Sigmoid colon (tissue), 4 donors: ENCODE data around the gene PKP1.

Source experiments
- CTCF ChIP-seq, 4 experiments: fragments of 450-650 bp in 3 of 4; fragments of 200-600 bp in 1 of 4; IDR thresholded peaks; one replicate each; pipeline ENCODE4 v1.5.1; 2016 to 2019; ENCODE audit warnings: antibody characterized with exemption in 4 of 4, mild to moderate bottlenecking in 3 of 4, moderate library complexity in 2 of 4
- EP300 ChIP-seq, 4 donors: sonication (generic); formaldehyde crosslinking; IDR thresholded peaks; one replicate each; pipeline ENCODE4 v1.6.1; 2017; ENCODE audit warnings: antibody characterized with exemption in 4 of 4
- POLR2AphosphoS5 ChIP-seq, 4 donors: sonication (generic); formaldehyde crosslinking; IDR thresholded peaks; one replicate each; pipeline ENCODE4 v1.6.1; 2017; ENCODE audit warnings: antibody characterized with exemption in 4 of 4

GRCh38 chr1:201285846-201286245 is 2.5 kb downstream of the PKP1 start:
- TF ChIP-seq EP300 (IDR thresholded peaks at IDR 0.05): no peak
- no peak for TF ChIP-seq POLR2AphosphoS5 (IDR thresholded peaks at IDR 0.05)
- TF ChIP-seq CTCF (IDR thresholded peaks at IDR 0.05): no peak
